Measurements from ENCODE around the gene RTP1.
"Not testable (repeated sequence)": the region's sequence is repeated elsewhere in the genome, so short reads cannot be mapped to it uniquely, and the experiment has no call there.

The RTP1 gene

DNA sequence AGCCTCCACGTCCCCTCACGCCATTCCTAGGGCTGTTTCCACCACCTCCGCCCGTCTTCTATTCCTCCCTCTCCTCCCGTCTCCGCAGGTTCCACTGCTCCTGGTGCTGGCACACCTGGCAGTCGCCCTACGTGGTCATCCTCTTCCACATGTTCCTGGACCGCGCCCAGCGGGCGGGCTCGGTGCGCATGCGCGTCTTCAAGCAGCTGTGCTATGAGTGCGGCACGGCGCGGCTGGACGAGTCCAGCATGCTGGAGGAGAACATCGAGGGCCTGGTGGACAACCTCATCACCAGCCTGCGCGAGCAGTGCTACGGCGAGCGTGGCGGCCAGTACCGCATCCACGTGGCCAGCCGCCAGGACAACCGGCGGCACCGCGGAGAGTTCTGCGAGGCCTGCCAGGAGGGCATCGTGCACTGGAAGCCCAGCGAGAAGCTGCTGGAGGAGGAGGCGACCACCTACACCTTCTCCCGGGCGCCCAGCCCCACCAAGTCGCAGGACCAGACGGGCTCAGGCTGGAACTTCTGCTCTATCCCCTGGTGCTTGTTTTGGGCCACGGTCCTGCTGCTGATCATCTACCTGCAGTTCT, 2.3 kb downstream of the RTP1 start:
- not testable (repeated sequence) for DNase-seq

DNA sequence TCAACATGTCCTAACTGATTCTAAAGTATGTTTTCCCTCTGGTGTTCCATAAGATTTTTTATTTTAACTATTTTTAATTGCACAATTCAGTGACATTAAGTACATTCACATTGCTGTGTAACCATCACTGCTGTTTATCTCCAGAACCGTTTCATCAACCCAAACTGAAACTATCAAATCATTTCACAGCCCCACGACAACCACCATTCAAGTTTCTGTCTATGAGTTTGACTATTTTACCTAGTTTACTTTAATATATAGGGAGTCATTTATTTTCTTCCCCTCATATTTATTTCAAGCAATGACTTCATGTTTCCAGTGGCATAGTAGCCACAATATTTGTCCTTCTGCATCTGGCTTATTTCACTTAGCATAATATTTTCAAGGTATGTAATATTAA, 8.4 kb downstream of the RTP1 start:
- no peak for DNase-seq

DNA sequence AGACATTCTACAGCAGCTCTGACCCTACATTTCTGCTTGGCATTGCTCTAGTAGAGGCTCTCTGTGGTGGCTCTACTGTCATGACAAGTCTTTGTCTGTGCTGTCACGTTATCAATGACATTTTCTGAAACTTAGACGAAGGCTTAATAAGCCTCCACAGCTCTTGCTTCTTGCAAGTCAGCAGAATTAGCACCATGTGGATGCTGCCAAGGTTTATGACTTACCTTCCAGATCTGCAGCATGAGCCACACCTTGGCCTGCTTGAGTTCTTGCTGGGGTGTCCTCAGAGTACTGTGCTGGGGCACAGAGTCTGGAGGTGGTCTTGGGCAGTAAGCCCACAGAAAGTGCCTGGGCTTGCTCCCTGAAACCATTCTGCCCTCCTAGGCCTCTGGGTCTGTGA, 9.8 kb downstream of the RTP1 start:
- no peak for DNase-seq

DNA sequence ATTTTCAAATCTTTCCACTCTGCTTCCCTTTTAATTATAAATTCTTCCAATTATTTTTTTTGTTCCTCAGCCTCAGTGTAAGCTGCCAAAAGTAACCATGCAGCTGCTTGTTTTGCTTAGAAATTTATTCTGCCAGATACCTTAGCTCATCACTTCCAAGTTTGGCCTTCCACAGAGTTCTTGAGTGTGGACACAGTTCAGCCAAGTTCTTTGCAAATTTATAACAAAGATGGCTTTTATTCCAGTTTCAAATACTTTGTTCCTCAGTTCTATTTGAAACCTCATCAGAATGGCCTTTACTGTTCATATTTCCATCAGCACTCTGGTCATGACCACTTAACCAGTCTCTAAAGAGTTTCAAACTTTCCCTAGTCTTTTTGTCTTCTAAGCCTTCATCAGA, 10.3 kb downstream of the RTP1 start:
- DNase-seq = no peak

DNA sequence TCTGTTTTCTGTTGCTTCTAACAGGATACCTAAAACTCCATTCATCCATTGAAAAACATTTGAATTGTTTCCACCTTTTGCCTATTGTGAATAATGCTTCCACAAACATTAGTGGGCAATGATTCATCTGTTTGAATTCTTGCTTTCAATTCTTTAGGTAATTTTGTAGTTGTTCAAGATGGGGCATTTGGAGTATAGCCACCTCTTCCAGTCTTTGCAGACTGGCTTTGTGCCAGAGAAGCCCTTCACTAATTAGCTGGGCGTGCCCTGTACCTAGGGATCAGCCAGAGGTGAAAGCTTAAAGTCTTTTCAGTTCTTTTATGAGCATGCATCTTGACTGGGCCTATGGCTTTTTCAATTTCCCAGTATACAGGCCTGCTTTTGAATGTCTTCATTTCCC, 10.9 kb downstream of the RTP1 start:
- DNase-seq = no peak

DNA sequence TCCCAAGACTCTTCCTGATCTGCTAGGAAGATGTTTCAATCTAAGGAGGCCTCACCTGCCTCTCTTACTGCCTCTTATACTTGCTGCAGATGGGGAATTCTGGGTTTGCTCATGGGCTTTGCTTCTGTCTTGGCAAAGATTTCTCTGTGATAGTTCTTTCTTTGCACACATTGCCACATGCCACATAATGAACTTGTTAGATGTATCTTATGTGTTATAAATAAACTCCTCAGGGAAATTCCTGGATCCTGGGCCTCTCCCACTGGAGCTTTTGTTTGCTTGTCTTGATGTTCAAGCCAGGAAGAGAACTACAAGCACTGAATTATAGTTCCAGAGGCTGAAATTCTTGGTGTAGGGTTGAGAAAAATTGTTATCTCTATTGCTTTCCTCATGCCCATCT, 12.2 kb downstream of the RTP1 start:
- DNase-seq = no peak

DNA sequence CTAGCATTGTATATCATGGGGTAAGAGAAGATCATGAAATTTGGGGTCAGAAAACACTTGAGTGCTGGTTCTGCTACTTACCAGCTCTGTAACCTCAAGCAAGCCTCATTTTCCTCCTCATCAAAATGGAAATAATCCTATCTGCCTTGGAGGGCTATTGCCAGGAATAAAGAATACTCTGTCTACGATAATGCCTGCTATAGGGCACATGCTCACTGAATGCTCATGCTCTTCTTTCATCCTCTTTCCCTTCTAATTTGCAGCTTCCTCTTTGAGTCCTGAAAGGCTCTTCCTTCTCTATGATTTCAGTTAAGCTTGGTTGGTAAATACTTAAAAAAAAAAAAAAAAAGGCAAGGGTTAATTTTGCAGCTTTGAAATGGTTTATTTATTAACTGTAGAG, 12.8 kb downstream of the RTP1 start:
- DNase-seq = no peak

DNA sequence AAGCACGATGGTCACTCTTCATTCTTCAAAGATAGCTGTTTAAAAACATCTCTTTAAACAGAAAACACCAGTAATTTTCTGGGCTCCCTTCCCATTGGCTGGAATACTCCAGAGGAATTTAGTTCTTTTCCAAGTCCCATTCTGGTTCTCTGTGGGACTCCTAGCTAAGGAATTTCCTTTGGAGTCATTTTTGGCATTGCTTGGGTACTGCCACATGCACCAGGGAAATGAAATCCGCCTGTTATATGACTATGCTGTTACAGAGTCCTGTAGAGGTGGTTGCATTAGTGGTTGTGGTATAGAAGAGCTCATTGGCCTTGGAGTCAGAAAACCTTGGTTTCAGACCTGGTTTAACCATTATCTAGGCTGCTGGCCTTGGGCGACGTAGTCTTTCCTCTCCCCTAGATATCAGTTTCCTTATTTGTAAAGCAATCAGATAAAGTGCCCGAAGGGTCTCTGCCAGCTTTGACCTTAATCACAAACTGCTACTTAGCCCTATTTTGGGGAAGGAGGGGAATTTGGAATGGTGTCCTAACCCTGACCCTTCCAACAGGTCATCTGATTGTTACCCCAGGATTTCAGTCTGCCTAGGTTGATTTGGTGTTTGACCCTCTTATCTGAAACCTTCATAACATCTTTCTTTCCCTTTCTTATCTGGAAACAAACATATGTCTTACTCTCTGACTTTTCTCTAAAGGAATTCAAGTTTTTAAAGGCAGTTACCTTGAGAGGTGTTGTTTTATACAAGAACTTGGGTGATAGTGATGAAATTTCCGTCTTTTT, 13.4 kb downstream of the RTP1 start:
- no peak for DNase-seq

DNA sequence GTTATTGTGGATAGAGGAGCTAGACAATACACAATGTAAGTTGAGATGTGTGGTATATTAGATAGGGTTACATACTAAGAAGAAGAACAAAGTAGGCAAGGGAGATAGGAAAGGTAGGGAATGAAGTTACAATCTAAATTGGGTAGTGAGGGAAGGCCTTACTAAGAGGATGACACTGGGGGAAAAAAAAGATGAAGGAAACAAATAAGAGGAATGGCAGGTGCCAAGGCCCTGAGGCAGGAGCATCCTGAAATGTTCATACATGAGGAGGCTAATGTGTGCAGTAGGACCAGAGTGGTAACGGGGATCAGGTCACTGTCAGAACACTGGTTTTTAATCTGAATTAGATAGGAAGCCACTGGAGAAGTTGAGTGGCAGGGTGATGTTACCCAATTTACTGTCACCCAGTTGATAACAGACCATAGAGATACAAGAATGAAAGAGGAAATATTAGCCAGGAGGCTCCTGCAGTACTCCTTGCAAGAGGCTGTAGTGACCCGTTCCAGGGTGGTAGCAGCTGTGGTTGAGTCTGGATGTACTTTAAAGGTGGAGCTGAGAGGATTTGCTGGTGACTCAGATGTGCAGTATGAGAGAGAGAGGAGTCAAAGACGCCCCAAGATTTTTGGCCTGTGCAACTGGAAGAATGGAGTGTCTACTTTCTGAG, 14.4 kb downstream of the RTP1 start:
- no peak for DNase-seq

DNA sequence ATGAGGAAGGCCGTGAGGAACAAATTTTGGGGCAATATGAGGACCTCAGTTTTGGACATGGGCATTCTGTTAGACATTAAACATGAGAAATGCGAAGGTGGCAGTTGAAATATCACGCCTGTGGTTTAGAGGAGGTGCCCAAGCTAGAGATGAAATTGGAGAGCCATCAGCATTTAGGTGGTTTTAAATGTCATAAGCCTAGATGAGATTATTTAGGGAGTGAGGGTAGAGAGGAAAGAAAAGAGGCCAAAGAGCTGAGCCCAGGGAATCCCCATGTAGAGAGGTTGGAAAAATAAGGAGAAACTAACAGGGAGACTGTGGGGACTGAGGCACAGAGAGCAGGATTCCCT, 14.9 kb downstream of the RTP1 start:
- no peak for DNase-seq

DNA sequence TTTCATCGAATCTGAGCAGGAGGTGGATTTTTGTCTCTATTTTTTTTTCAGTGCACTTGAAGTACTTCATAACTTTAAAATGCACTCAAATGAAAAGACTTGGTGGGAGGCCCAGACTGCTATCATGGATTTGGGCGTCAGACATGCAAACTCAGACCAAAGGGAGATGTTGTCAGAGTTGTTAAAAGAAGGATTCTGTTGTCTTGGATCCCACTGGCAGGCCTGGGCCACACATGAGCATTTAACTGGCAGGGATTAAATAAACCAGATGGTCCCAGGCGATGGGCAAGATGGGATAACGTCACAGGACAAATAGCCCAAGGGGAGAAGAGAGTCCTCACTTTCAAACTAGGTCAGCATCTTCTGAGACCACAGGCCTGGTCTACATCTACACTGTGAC, 15.4 kb downstream of the RTP1 start:
- no peak for DNase-seq

DNA sequence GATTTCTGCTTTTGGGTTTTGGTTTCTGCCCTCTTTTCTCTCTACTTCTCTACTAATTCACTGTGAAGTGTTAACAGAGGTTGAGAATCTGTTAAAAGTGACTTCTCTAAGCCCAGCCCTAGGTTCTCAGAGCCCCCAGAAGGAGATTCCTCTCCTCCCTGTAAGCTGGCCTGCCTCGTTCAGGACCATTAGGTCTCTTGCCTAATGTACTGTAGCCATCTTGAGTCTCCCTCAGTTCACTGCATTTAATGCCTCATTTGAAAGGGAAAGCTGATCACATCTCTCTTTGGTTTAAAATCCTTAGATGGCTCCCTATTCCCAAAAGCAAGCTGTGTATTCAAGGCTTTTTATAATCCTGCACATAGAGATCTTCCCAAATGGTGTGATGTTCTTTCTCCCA, 16.3 kb downstream of the RTP1 start:
- no peak for DNase-seq

DNA sequence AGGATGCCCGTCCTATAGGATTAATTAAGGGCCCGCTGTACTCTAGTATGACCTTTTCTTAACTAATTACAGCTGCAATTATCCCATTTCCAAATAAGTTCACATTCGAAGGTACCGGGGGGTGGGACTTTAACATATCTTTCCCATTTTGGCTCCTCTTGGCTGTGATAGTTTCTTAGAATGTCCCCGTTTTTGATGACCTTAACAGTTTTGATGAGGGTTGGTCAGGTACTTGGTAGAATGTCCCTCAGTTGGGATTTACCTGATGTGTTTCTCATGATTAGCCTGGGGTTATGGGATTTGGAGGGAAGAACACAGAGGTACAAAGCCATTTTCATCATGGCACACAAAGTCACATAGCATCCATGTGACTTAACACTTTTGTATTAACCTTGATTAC, 18.2 kb downstream of the RTP1 start:
- DNase-seq = no peak

DNA sequence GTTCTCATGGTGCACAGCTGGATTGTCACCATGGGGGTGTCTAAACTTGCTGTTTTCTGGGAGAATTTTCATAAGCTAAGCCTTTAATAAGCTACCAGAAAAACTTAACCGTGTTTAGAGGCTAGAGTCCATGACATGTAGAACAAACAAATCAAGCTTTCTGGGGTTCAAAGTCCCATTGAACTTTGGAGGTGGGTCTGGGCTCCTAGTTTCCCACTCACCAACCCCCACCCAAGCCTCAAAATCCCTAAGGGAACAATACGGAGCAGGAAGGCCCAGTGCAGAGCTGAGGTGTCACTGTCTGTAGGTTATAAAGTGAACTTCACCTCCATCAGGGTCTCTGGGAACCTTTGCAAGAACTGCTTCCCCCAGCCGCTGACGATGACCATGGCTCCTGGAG, 25.5 kb downstream of the RTP1 start:
- no peak for DNase-seq

DNA sequence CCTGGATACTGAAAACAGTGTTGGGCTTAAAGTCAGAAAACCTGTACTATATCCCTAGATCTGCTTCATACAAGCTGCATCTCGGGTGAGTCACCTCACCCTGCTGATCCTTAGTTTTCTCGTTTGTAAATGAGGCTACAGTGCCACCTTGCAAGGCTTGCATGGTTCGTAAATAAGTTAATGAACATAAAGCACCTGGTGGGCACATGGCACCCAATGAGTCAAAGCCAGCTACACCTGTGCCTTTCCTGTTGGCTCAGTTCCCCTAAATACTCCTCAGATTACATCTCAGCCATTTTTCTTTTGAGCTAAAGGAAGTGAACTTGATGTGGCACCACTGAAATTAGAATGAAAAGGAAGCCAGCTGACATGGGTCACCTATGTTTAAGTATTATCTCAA, 26.5 kb downstream of the RTP1 start:
- peak; percentile 28 for DNase-seq

DNA sequence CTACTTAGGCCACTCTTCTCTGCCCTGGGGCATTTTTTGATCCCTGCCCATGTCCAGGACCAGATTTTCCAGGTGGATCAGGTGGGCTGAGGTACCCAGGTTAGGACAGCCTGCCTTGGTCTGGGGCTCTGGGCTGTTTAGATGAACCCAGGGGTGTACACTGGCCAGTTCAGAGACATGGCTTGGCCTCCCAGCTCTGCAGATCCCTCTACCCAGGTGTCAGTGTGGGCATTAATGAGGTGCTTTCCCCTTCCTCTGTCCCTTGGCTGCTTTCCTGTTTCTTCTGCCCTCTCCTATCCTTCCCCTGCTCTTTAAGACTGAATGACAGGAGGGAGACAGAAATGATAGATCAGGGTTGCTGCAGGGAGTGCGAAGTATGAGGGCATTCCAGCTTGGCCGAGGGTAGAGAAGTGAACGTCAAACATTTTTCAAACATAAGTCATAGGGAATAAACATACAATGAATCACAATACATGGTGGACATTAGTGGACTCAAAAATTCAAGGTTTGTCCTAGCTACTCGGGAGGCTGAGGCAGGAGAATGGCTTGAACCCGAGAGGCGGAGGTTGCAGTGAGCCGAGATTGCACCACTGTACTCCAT, 30.5 kb downstream of the RTP1 start:
- DNase-seq = no peak

DNA sequence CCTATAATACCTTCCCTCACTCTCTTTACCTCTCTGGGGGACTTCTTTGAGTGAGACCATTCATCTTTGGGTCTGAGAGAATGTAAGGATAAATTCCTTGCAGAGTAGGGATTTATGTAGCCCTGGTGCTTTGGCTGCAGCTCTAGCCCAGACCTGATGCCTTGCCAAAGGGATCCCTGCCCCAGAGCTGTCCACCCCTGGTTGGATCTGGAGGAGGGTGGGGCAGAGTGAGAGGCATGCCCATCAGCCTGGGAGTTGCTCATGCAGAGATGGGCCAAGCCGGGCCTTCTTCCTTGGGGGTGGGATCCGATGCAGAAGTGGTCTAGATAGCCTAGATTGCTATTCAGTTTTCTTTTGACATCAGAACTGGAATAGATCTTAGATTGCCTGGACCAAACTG, 31.5 kb downstream of the RTP1 start:
- no peak for DNase-seq

DNA sequence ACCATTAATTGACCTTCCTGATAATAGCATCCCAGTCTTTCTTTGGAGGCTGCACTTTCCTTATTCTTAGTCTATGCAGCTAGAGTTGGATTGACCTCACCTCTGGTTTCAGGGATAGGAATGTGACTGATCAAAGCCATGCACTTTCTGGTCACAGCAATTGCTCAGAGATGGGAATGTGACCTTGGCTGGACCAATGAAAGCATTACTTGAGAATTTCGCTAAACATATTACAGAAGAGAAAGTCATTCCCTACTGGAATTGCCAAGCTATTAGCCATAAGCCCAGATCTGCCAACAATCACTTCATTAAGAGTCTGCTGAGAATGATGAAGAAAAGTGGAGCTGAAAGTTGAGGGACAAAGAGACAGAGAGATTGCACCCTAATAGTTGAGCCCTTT, 32.7 kb downstream of the RTP1 start:
- DNase-seq = no peak

DNA sequence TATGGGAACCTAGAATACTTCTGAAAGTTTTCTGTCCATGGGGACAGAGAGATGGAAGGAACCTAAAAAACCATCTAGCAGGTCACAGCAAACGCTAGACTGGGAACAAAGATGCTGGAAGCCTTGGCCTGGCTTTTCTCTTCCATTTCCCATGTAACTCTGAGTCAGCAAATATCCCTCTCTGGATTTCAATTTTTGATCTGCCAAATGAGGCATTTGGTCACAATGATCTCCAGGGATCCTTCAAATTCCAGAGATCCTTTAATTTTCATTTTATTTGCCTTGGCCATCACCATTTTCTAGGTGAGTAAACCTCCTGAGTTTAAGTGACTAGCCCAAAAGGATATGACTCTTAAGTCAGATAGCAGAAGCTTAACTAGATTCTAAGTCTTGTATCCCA, 39.7 kb downstream of the RTP1 start:
- DNase-seq = no peak

DNA sequence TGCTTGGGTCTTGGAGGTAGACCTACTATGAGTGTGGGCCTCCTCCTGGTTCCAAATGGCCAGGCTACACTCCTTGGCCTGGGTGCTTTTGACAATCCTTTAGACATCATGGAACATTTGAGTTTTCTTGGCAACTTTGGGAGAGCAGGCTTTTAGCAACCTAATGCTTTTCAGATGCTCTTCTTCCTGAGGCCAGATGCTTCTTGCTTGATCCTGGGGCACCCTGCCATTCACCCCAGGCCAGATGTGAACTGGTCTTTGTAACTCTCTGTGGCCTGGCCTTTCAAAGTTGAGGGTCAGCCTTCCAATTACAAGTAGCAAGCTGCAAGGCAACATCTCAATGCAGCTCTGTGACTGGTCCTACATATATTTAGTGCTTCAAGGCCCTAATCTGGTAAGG, 40.5 kb downstream of the RTP1 start:
- no peak for DNase-seq

DNA sequence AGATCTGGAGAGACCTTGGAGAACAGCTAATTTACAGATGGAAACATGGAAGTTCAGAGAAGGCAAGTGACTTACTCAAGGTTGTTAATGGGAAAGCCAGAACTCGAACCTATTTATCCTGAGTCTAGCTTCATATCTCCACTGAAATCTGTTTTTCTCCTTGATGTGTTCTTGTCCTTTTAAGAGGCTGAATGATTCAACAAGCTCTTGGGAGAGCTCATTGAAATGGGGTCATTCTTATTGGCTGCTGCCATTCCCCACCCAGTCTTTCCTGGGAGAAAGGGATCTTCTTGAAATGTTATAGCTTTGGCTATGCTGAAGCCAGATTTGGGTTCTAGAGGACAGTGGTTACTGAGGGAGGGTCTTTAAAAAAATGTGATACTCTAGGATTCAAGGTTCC, 41.0 kb downstream of the RTP1 start:
- no peak for DNase-seq

DNA sequence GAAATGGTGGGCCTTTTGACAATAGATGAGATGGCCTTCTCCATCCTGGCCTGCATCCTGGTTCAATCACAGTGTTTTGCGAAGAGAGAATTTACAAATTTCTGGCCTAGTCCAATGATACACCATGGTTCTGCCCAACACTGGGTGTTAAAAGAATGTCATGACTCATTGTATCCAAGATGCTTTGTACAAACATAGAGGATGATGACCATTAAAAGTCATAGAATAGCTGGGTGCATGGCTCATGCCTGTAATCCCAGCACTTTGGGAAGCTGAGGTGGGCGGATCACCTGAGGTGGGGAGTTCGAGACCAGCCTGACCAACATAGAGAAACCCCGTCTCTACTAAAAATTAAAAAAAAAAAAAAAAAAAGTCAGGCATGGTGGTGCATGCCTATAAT, 41.5 kb downstream of the RTP1 start:
- DNase-seq = not testable (repeated sequence)

DNA sequence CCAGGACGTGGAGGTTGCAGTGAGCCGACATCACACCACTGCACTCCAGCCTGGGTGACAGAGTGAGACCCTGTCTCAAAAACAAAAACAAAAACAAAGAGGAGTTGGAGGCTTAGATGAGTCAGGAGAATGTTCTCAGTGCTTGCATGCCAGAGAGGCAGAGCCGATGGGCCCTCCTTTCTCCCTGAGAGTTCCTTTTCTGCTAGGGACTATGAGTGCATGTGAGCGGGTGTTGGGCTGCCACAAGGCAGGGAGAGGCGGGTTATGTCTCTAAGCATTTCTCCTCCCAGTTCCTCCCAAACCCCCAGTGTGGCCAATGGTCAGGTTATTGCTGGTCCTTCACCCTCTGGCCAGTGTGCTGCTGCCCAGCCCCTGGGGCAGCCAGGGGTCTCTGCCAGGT, 45.1 kb downstream of the RTP1 start:
- DNase-seq = no peak

DNA sequence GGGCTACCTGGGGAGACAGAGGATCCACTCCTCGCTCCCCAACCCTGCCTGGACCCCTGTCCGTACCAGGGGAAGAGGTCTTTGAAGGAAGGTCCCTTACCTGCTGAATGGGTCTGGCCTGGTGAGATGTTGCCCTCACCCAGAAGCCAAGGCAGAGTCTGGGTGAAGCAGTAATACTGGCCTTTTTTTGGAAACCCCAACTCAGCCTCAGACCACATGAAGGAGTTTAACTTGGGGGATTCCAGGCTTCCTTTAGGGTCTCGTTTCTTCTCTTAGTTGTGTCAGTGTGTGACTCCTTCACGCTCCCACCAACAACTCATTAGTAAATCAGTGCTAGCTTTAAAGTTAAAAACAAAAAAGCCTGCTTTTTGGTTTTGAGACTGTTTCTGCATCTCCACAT, 45.6 kb downstream of the RTP1 start:
- DNase-seq = no peak

Measured in NCI-H2029 (cell line).